ENCODE measurements around the gene CDK14. TPM values are rescaled to one million over a fixed set of nuclear protein-coding genes. Genes with fewer than 3 reads are reported as not detected.

Gene CDK14
- polyA plus RNA-seq, 3 donors = 1.7 to 2.5 (median 2.1) TPM

GRCh38 chr7:90726623-90727022 is 130.5 kb downstream of the CDK14 start:
- Mint-ChIP-seq H3K27ac (peak overlapping the region in 1 of 7 donors; percentile 35), H3K4me3 (no peak overlapping the region), H3K36me3 (peaks cover 20 to 27% of the 10 kb centered on the region in 2 donors), H3K27me3 (ENCODE audit: low read depth in 3 of 3) (no peaks in the 10 kb centered on the region), H3K9me3 (peaks cover 7 to 12% (median 9%) of the 10 kb centered on the region in 7 donors), H3K4me1 (peaks cover 21% of the 10 kb centered on the region)
- H3K27me3 ChIP-seq (ENCODE audit: control insufficient read depth in 2 of 2, insufficient read depth in 2 of 2, low read length in 2 of 2) = no peaks in the 10 kb centered on the region
- H3K9me3 ChIP-seq (replicated peaks in 1 of 2; ENCODE audit: control insufficient read depth in 1 of 2, insufficient read depth in 1 of 2, low read length in 2 of 2) = no peaks in the 10 kb centered on the region
- no peaks in the 10 kb centered on the region for H3K79me2 ChIP-seq (ENCODE audit: insufficient read depth, low read length)
- H3K9ac ChIP-seq (ENCODE audit: insufficient read depth, low read length, poor library complexity, severe bottlenecking) = no peak overlapping the region
- DNase-seq = no peak
- H4K20me1 ChIP-seq (ENCODE audit: insufficient read depth, low read length) = no peaks in the 10 kb centered on the region
- no peak overlapping the region for H2AFZ ChIP-seq (ENCODE audit: insufficient read depth, low read depth, low read length, poor library complexity, severe bottlenecking)
- H3K4me1 ChIP-seq (ENCODE audit: control insufficient read depth in 1 of 2, insufficient read depth in 2 of 2, low read length in 2 of 2) = peaks cover 6 to 23% of the 10 kb centered on the region in 2 donors
- H3K36me3 ChIP-seq (replicated peaks in 1 of 2; ENCODE audit: control insufficient read depth in 1 of 2, insufficient read depth in 2 of 2, low read length in 2 of 2) = no peaks in the 10 kb centered on the region
- H3K4me2 ChIP-seq (replicated peaks; ENCODE audit: extremely low read depth, low read length, poor library complexity, severe bottlenecking) = no peak overlapping the region
- WGBS (ENCODE audit: insufficient coverage) = no CpG with 5 or more reads among the region's 3 CpGs
- TF ChIP-seq CTCF (IDR thresholded peaks at IDR 0.05) = no peak
- intact Hi-C loops (cut with micrococcal nuclease) = no loop called here
- no peak overlapping the region for H3K27ac ChIP-seq (ENCODE audit: low read depth in 1 of 2, low read length in 2 of 2)
- H3K4me3 ChIP-seq (replicated peaks in 1 of 3; ENCODE audit: low read depth in 2 of 3, low read length in 3 of 3) = no peak overlapping the region

DNA sequence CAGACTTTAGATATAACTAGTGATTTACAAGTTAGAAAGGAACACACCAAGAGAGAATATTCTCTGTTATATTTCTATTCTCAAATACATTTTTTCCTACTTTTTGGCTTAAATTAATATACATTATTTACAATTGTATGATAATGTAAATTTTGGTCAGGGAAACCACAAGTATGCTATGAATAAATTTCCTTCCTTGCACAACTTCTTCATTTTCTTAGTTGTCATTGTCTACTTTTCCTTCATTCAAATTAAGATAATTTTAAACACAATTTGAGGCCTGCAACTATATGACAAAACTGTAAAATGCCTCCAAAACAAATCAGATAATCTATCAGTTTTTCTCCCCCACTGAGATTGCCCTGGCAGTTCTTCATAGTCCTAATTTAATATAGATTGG is 131.3 kb downstream of the CDK14 start:
- no peak overlapping the region for H3K9ac ChIP-seq (ENCODE audit: insufficient read depth, low read length, poor library complexity, severe bottlenecking)
- H2AFZ ChIP-seq (ENCODE audit: insufficient read depth, low read depth, low read length, poor library complexity, severe bottlenecking) = no peak overlapping the region
- intact Hi-C loops (cut with micrococcal nuclease) = no loop called here
- H3K36me3 ChIP-seq (replicated peaks in 1 of 2; ENCODE audit: control insufficient read depth in 1 of 2, insufficient read depth in 2 of 2, low read length in 2 of 2) = no peaks in the 10 kb centered on the region
- H3K27me3 ChIP-seq (ENCODE audit: control insufficient read depth in 2 of 2, insufficient read depth in 2 of 2, low read length in 2 of 2) = no peaks in the 10 kb centered on the region
- Mint-ChIP-seq H3K27ac (peak overlapping the region in 2 of 7 donors; percentile 1 to 37), H3K9me3 (peaks cover 9 to 20% (median 16%) of the 10 kb centered on the region in 7 donors), H3K4me3 (peak overlapping the region in 1 of 2 donors; percentile 63), H3K27me3 (ENCODE audit: low read depth in 3 of 3) (no peaks in the 10 kb centered on the region), H3K36me3 (peaks cover 22 to 35% of the 10 kb centered on the region in 2 donors), H3K4me1 (peaks cover 21% of the 10 kb centered on the region)
- no peak overlapping the region for H3K27ac ChIP-seq (ENCODE audit: low read depth in 1 of 2, low read length in 2 of 2)
- no peaks in the 10 kb centered on the region for H3K9me3 ChIP-seq (replicated peaks in 1 of 2; ENCODE audit: control insufficient read depth in 1 of 2, insufficient read depth in 1 of 2, low read length in 2 of 2)
- no peak for TF ChIP-seq CTCF (IDR thresholded peaks at IDR 0.05)
- no peak overlapping the region for H3K4me2 ChIP-seq (replicated peaks; ENCODE audit: extremely low read depth, low read length, poor library complexity, severe bottlenecking)
- H4K20me1 ChIP-seq (ENCODE audit: insufficient read depth, low read length) = no peaks in the 10 kb centered on the region
- no peaks in the 10 kb centered on the region for H3K79me2 ChIP-seq (ENCODE audit: insufficient read depth, low read length)
- peaks cover 6 to 23% of the 10 kb centered on the region in 2 donors for H3K4me1 ChIP-seq (ENCODE audit: control insufficient read depth in 1 of 2, insufficient read depth in 2 of 2, low read length in 2 of 2)
- H3K4me3 ChIP-seq (replicated peaks in 1 of 3; ENCODE audit: low read depth in 2 of 3, low read length in 3 of 3) = no peak overlapping the region
- DNase-seq = peak in 2 of 3 donors; percentile 29 to 32
